ENCODE data around the gene PNMA8A. TPM values are rescaled to one million over a fixed set of nuclear protein-coding genes. Genes with fewer than 3 reads are reported as not detected.

PNMA8A gene
- total RNA-seq, 4 donors from 2014 or later = 0.33 to 2.3 (median 0.78) TPM

DNA sequence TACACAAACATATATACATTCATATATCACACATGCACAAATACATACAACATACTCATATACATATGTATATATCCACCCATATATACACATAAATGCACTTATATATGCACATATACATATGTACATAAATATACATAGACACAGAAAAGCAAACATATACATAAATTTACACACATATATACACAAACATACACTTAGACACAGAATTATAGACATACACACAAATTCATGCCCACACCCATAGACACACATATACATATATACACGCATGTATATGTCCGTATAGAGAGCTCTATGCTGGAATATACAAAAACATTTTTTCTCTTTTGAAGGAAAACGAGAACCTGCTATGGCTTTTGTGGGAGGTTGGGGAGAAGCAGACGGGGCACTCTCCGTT lies 20.6 kb downstream of the PNMA8A start:
- TF ChIP-seq, protein P1, sequence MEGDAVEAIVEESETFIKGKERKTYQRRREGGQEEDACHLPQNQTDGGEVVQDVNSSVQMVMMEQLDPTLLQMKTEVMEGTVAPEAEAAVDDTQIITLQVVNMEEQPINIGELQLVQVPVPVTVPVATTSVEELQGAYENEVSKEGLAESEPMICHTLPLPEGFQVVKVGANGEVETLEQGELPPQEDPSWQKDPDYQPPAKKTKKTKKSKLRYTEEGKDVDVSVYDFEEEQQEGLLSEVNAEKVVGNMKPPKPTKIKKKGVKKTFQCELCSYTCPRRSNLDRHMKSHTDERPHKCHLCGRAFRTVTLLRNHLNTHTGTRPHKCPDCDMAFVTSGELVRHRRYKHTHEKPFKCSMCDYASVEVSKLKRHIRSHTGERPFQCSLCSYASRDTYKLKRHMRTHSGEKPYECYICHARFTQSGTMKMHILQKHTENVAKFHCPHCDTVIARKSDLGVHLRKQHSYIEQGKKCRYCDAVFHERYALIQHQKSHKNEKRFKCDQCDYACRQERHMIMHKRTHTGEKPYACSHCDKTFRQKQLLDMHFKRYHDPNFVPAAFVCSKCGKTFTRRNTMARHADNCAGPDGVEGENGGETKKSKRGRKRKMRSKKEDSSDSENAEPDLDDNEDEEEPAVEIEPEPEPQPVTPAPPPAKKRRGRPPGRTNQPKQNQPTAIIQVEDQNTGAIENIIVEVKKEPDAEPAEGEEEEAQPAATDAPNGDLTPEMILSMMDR (IDR thresholded peaks at IDR 0.05; ENCODE audit: low read depth) = no peak

DNA sequence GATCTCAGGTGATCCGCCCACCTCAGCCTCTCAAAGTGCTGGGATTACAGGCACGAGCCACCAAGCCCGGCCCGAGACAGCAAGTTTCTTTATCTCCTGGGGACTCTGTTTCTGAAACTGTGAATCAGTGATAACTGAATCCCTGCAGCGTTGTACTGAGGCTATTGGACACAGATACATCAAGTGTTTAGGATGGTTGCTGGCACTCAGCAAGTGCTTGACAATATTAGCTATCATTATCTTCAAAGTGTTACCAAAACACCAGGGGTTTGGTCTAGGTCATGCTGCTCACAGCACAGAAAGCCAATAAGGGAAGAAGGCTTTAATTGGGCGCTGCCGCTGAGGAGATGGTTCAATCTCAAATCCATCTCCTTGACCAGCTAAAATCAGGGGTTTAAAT lies 22.1 kb downstream of the PNMA8A start:
- TF ChIP-seq, protein P1 (IDR thresholded peaks at IDR 0.05; ENCODE audit: low read depth) = no peak

DNA sequence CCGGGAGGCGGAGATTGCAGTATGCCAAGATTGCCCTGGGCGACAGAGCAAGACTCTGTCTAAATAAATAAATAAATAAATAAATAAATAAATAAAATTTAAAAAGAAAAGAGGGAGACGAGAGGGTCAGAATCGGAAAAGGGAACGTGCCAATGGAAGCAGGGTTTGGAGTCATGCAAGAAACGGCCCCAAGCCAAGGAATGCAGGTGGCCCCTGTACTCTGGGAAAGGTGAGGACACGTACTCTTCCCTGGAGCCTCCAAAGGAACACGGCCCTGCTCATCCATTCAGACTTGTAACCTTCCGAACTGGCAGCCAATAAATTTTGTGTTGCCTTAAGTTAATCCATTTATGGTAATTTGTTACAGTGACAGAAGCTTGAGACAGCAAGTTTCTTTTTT lies 22.8 kb downstream of the PNMA8A start:
- TF ChIP-seq, protein P1 (IDR thresholded peaks at IDR 0.05; ENCODE audit: low read depth) = no peak

DNA sequence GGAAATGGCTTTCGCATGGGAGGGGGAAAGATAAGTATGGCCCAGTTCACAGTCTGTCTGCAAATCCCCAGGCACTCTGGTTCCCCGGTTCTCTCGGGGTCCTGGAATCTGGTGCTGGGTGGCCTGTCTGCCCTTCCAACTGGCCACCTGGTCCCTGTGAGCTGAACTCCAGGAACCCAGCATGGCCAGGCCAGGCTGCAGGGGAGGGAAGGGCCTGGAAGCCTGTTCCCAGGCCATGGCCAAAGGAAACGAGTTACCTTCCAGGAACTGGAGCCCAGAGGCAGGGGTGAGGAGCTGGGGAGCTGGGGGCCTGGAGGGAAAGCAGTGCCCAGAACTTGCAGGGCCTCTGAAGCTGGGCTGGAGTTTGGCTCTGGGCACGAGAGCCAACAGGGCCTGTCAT lies 23.5 kb downstream of the PNMA8A start:
- TF ChIP-seq, protein P1 (IDR thresholded peaks at IDR 0.05; ENCODE audit: low read depth) = no peak

DNA sequence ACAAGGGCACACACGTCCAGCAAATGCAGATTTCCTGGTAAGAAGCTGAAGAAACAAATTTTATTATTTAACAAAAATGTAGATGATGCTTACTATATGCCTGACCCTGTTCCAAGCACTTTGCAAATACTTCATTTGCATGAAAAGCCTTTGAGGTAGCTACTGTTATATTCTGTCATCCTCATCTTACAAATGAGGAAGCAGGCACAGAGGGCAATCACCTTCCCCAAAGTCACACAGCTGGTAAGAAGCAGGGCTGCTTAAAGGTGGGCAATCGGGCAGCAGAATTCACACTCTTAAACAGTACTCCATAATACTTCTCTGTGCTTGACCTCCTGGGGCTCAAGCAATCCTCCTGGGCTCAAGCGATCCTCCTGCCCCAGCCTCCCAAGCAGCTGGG lies 24.4 kb downstream of the PNMA8A start:
- TF ChIP-seq, protein P1 (IDR thresholded peaks at IDR 0.05; ENCODE audit: low read depth) = no peak

DNA sequence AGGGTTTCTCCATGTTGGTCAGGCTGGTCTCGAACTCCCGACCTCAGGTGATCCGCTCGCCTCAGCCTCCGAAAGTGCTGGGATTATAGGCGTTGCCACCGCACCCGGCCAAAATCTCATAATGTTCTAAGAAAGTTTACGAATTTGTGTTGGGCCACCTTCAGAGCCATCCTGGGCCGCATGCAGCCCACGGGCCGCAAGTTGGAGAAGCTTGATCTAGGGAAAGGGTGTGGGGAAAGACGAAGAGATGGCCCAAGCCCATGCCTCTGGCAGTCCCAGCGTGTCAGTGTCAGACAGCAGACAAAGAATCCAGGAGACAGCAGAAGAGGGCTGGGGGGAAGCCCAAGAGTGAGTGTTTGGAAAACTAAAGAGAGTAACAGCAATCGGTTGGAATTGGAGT lies 25.3 kb downstream of the PNMA8A start:
- TF ChIP-seq, protein P1 (IDR thresholded peaks at IDR 0.05; ENCODE audit: low read depth) = no peak

DNA sequence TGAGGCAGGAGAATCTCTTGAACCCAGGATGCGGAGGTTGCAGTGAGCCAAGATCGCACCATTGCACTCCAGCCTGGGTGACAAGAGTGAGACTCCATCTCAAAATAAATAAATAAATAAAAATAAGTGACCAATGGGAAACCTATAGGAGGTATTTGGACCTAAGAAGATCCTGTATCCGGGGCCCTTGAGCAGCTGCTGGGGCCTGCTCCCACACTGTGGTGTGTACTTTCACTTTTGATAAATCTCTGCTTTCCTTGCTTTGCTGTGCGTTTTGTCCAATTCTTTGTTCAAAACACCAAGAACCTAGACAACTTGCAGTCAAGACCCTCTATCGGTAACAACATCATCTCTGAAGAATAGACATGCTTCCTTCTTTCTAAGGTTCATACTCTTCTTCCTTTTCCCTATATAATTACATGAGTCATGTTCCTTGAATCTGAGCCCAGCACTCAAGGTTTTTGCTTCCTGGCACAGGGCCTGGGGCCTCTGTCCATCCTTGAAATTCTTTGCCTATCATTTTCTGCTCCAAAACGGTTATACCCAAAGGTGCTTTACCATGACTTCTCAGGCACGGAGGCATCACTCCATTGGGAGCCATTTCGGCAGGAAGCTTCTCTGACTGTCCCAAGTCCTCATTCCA lies 28.4 kb downstream of the PNMA8A start:
- TF ChIP-seq, protein P1 (IDR thresholded peaks at IDR 0.05; ENCODE audit: low read depth) = no peak
